ENCODE measurements around the gene BRD3. TPM values are rescaled to one million over a fixed set of nuclear protein-coding genes. Genes with fewer than 3 reads are reported as not detected.

The BRD3 gene
- total and polyA plus RNA-seq, 2 of the 8 experiments (the other 6 are each of a cell fraction or from before 2014, with no cell fraction given): 31.0 to 82.7 TPM

DNA sequence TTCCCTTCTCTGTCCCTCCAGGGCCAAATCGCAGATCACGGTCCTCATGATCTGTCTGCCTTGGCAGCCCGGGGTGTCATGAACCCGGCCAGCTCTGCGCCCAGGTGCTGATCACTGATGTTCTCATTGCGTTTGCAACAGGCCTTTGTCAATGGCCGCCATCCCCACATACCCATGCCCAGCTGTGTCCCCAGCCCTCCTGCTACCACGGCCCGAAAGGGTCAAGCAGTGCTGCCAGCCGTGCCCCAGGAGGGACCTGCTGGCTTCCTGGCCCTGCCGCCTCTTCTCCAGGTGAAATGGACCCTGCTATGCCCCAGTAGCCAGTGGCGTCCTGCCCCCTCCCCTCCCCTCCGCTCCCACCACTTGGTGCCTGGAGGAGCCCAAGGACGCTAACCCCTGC is 62.9 kb downstream of the BRD3 start (continued):
- TF ChIP-seq CHD7 (IDR thresholded peaks at IDR 0.05; ENCODE audit: insufficient replicate concordance, low read length) (no peak), CTCF (IDR thresholded peaks at IDR 0.05; ENCODE audit: control extremely low read depth in 1 of 3, insufficient read depth in 1 of 3, low read depth in 1 of 3, low read length in 3 of 3) (no peak), SRF (IDR thresholded peaks at IDR 0.05; ENCODE audit: low read depth, low read length) (no peak), KDM4A (IDR thresholded peaks at IDR 0.05; ENCODE audit: low read depth, low read length, severe bottlenecking) (no peak)
- TF ChIP-seq, protein P1, sequence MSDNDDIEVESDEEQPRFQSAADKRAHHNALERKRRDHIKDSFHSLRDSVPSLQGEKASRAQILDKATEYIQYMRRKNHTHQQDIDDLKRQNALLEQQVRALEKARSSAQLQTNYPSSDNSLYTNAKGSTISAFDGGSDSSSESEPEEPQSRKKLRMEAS (IDR thresholded peaks at IDR 0.05): no peak
